ENCODE data around the gene ZNF329. TPM values are rescaled to one million over a fixed set of nuclear protein-coding genes. Genes with fewer than 3 reads are reported as not detected.

ZNF329 gene
- total and polyA plus RNA-seq, 9 of the 15 experiments (the other 6 are each of a cell fraction or from before 2014, with no cell fraction given), result 0.21 to 3.6 (median 2.2) TPM

DNA sequence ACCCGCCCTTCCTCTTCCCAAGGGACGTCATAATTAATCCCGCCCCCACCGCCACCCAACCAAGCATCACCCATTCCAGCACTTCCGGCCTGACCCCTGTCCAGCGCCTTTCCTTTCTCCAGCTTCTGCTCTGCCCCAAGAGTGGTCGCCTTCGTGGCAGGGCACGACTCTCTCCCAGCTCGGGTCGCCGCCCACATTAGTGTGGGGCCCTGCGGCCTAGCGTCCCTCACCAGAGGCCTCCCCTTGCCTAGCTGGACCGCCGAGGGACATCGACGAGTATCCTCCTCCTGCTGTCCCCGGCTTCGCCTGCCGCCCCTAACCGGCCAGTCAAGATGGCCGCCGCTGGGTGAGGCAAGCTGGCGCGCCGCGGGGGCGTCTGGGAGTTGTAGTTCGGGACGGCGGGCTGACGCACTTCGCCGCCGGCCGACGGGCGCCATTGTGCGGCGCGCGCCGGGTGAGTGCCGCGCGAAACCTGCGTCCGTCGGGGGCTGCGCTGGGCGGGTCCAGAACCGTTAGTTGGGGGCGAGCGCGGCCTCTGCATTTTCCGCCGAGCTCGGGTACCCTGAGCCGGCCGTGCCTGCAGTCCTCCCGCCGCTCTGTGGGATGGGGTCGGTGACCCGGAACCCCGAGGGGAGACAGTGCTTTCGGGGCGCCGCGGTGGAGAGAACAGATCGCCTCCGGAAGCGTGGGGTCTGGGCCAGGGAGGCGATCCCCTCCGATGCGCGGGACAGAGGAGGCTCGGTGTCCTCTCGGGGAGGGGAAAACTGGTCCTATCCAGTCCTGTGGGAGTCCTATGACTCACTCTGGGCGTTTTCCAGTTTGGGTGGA, 32.6 kb upstream of the ZNF329 start, which contains the start of gene ZNF274 (continued):
- TF ChIP-seq YBX1 (IDR thresholded peaks at IDR 0.05), result no peak
- TF ChIP-seq, protein P1, sequence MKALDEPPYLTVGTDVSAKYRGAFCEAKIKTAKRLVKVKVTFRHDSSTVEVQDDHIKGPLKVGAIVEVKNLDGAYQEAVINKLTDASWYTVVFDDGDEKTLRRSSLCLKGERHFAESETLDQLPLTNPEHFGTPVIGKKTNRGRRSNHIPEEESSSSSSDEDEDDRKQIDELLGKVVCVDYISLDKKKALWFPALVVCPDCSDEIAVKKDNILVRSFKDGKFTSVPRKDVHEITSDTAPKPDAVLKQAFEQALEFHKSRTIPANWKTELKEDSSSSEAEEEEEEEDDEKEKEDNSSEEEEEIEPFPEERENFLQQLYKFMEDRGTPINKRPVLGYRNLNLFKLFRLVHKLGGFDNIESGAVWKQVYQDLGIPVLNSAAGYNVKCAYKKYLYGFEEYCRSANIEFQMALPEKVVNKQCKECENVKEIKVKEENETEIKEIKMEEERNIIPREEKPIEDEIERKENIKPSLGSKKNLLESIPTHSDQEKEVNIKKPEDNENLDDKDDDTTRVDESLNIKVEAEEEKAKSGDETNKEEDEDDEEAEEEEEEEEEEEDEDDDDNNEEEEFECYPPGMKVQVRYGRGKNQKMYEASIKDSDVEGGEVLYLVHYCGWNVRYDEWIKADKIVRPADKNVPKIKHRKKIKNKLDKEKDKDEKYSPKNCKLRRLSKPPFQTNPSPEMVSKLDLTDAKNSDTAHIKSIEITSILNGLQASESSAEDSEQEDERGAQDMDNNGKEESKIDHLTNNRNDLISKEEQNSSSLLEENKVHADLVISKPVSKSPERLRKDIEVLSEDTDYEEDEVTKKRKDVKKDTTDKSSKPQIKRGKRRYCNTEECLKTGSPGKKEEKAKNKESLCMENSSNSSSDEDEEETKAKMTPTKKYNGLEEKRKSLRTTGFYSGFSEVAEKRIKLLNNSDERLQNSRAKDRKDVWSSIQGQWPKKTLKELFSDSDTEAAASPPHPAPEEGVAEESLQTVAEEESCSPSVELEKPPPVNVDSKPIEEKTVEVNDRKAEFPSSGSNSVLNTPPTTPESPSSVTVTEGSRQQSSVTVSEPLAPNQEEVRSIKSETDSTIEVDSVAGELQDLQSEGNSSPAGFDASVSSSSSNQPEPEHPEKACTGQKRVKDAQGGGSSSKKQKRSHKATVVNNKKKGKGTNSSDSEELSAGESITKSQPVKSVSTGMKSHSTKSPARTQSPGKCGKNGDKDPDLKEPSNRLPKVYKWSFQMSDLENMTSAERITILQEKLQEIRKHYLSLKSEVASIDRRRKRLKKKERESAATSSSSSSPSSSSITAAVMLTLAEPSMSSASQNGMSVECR (CRISPR knock-in tag; IDR thresholded peaks at IDR 0.05), result peak; percentile 77
- no peak for TF ChIP-seq SAFB2 (IDR thresholded peaks at IDR 0.05; ENCODE audit: borderline replicate concordance, low read depth, low read length, severe bottlenecking)
- TF ChIP-seq, protein P2, sequence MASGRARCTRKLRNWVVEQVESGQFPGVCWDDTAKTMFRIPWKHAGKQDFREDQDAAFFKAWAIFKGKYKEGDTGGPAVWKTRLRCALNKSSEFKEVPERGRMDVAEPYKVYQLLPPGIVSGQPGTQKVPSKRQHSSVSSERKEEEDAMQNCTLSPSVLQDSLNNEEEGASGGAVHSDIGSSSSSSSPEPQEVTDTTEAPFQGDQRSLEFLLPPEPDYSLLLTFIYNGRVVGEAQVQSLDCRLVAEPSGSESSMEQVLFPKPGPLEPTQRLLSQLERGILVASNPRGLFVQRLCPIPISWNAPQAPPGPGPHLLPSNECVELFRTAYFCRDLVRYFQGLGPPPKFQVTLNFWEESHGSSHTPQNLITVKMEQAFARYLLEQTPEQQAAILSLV (tag; IDR thresholded peaks at IDR 0.05), result no peak; the same call in 1 of the 2 replicates
- TF ChIP-seq CAMTA2 (CRISPR knock-in tag; conservative IDR thresholded peaks at IDR 0.05), result 0 out of 2 replicates have a peak, but pooled peaks have one; percentile 47
- TF ChIP-seq TBL1XR1 (IDR thresholded peaks at IDR 0.05; ENCODE audit: low read length in 2 of 2), result no peak; a peak in 2 of 4 replicates
- TF ChIP-seq ZNF561 (CRISPR knock-in tag; conservative IDR thresholded peaks at IDR 0.05), result no peak
- no peak; the same call in none of the 2 replicates for TF ChIP-seq ZNF282 (CRISPR knock-in tag; IDR thresholded peaks at IDR 0.05)
- 0 out of 2 replicates have a peak, but pooled peaks have one; percentile 5 for TF ChIP-seq ZNF384 (IDR thresholded peaks at IDR 0.05; ENCODE audit: low read depth, low read length)
- TF ChIP-seq, protein P3, sequence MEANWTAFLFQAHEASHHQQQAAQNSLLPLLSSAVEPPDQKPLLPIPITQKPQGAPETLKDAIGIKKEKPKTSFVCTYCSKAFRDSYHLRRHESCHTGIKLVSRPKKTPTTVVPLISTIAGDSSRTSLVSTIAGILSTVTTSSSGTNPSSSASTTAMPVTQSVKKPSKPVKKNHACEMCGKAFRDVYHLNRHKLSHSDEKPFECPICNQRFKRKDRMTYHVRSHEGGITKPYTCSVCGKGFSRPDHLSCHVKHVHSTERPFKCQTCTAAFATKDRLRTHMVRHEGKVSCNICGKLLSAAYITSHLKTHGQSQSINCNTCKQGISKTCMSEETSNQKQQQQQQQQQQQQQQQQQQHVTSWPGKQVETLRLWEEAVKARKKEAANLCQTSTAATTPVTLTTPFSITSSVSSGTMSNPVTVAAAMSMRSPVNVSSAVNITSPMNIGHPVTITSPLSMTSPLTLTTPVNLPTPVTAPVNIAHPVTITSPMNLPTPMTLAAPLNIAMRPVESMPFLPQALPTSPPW (CRISPR knock-in tag; IDR thresholded peaks at IDR 0.05), result peak; percentile 44
- TF ChIP-seq, protein P4, sequence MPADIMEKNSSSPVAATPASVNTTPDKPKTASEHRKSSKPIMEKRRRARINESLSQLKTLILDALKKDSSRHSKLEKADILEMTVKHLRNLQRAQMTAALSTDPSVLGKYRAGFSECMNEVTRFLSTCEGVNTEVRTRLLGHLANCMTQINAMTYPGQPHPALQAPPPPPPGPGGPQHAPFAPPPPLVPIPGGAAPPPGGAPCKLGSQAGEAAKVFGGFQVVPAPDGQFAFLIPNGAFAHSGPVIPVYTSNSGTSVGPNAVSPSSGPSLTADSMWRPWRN (IDR thresholded peaks at IDR 0.05; ENCODE audit: low read depth), result no peak
- TF ChIP-seq, protein P5, sequence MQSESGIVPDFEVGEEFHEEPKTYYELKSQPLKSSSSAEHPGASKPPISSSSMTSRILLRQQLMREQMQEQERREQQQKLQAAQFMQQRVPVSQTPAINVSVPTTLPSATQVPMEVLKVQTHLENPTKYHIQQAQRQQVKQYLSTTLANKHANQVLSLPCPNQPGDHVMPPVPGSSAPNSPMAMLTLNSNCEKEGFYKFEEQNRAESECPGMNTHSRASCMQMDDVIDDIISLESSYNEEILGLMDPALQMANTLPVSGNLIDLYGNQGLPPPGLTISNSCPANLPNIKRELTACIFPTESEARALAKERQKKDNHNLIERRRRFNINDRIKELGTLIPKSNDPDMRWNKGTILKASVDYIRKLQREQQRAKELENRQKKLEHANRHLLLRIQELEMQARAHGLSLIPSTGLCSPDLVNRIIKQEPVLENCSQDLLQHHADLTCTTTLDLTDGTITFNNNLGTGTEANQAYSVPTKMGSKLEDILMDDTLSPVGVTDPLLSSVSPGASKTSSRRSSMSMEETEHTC (IDR thresholded peaks at IDR 0.05), result peak; percentile 28; the same call in 1 of the 2 replicates
- TF ChIP-seq EP300 (IDR thresholded peaks at IDR 0.05; ENCODE audit: low read length), result peak; percentile 33; the same call in 1 of the 2 replicates
- no peak for TF ChIP-seq ZFP30 (CRISPR knock-in tag; IDR thresholded peaks at IDR 0.05; ENCODE audit: borderline replicate concordance)
- TF ChIP-seq STAT5A (IDR thresholded peaks at IDR 0.05; ENCODE audit: borderline replicate concordance, low read length), result no peak
- no peak for TF ChIP-seq GATAD2B (IDR thresholded peaks at IDR 0.05; ENCODE audit: borderline replicate concordance)
- no peak for TF ChIP-seq ESRRB (CRISPR knock-in tag; IDR thresholded peaks at IDR 0.05; ENCODE audit: borderline replicate concordance)

Measured in K562 (cell line).